ENCODE measurements around the gene RUNX1.

GRCh38 chr21:34962136-34962535, 87.0 kb downstream of the RUNX1 start:
- no peak for TF ChIP-seq HMGXB4 (CRISPR knock-in tag; IDR thresholded peaks at IDR 0.05; ENCODE audit: borderline replicate concordance in 1 of 2, low read depth in 1 of 2)
- no peak for TF ChIP-seq SRSF1 (optimal IDR thresholded peaks at IDR 0.05; ENCODE audit: low read depth, low read length)
- TF ChIP-seq USF2 (IDR thresholded peaks at IDR 0.05; ENCODE audit: low read depth, low read length) = no peak
- TF ChIP-seq USF2 (CRISPR knock-in tag; IDR thresholded peaks at IDR 0.05; ENCODE audit: borderline replicate concordance) = no peak
- no peak for TF ChIP-seq JUND (CRISPR knock-in tag; IDR thresholded peaks at IDR 0.05)
- no peak for TF ChIP-seq ZNF337 (CRISPR knock-in tag; IDR thresholded peaks at IDR 0.05; ENCODE audit: borderline replicate concordance, low read depth)
- no peak for TF ChIP-seq ZNF274 (CRISPR knock-in tag; IDR thresholded peaks at IDR 0.05)
- no peak for TF ChIP-seq CTCF (CRISPR knock-in tag; IDR thresholded peaks at IDR 0.05)
- TF ChIP-seq DNMT1 (CRISPR knock-in tag; IDR thresholded peaks at IDR 0.05) = no peak
- TF ChIP-seq MAFF (IDR thresholded peaks at IDR 0.05; ENCODE audit: low read depth, low read length) = no peak
- TF ChIP-seq TP53 (CRISPR knock-in tag; conservative IDR thresholded peaks at IDR 0.05) = no peak
- no peak for TF ChIP-seq MAZ (IDR thresholded peaks at IDR 0.05; ENCODE audit: borderline replicate concordance, low read depth, low read length)
- no peak for TF ChIP-seq MAZ (CRISPR knock-in tag; IDR thresholded peaks at IDR 0.05; ENCODE audit: low read depth)
- no peak for TF ChIP-seq MEIS1 (CRISPR knock-in tag; IDR thresholded peaks at IDR 0.05; ENCODE audit: borderline replicate concordance)
- no peak for TF ChIP-seq KDM5A (IDR thresholded peaks at IDR 0.05; ENCODE audit: borderline replicate concordance, low read length)

Measured in HepG2 (cell line).